PC-9 (cell line): ENCODE measurements around the gene PAK6. TPM values are rescaled to one million over a fixed set of nuclear protein-coding genes. Genes with fewer than 3 reads are reported as not detected.

Source experiments
- BruUV-seq: library from RNA; stranded (reverse); fragments of 400-500 nt; replicated peaks from 2 replicates; lab custom pipeline; 2021; lab: Mats Ljungman, UMichigan
- CTCF ChIA-PET: fragments of 300-600 bp; sonication (Branson Sonifier 250); formaldehyde crosslinking; loops from one replicate; lab custom pipeline; 2022; ENCODE audit warnings: antibody characterized with exemption; lab: Charles Lee
- POLR2A ChIA-PET: fragments of 300-600 bp; sonication (Branson Sonifier 250); formaldehyde crosslinking; loops from one replicate; lab custom pipeline; 2022; ENCODE audit warnings: antibody characterized with exemption; ENCODE audit not compliant: unreplicated experiment; lab: Charles Lee
- DNase-seq, 2 experiments: peaks; one replicate each; pipeline versions ENCODE4 v3.0.0 to v3.0.0-alpha.2; 2015 to 2022; ENCODE audit warnings: mixed read lengths in 1 of 2
- H2AFZ ChIP-seq: fragments of 200-600 bp; sonication (generic); 2 replicates; pipeline ENCODE4 v1.8.1; 2017; ENCODE audit warnings: antibody characterized with exemption
- H3F3A ChIP-seq: fragments of 200-600 bp; sonication (generic); 2 replicates; pipeline ENCODE4 v1.8.1; 2017; ENCODE audit warnings: antibody characterized with exemption, mild to moderate bottlenecking, low read depth; ENCODE audit not compliant: insufficient read depth
- H3K27ac ChIP-seq: fragments of 200-600 bp; sonication (generic); 2 replicates; pipeline ENCODE4 v1.6.1; 2016; ENCODE audit warnings: mixed run types
- H3K27me3 ChIP-seq: fragments of 200-600 bp; sonication (generic); 2 replicates; pipeline ENCODE4 v1.6.1; 2016; ENCODE audit warnings: low read depth, mixed run types; ENCODE audit not compliant: insufficient read depth
- H3K36me3 ChIP-seq: fragments of 200-600 bp; sonication (generic); 2 replicates; pipeline ENCODE4 v1.6.1; 2016; ENCODE audit warnings: low read depth, mixed run types
- H3K4me1 ChIP-seq: fragments of 200-600 bp; sonication (generic); replicated peaks from 2 replicates; pipeline ENCODE4 v1.6.1; 2016; ENCODE audit warnings: mixed run types; ENCODE audit not compliant: insufficient read depth
- H3K4me2 ChIP-seq: fragments of 200-600 bp; sonication (generic); 2 replicates; pipeline ENCODE4 v1.6.1; 2017; ENCODE audit warnings: mixed run types
- H3K4me3 ChIP-seq: fragments of 200-600 bp; sonication (generic); 2 replicates; pipeline ENCODE4 v1.6.1; 2016; ENCODE audit warnings: mixed run types
- H3K79me2 ChIP-seq: fragments of 200-600 bp; sonication (generic); 2 replicates; pipeline ENCODE4 v1.6.1; 2017; ENCODE audit warnings: low read depth, mixed run types
- H3K9me2 ChIP-seq: fragments of 200-600 bp; sonication (generic); 2 replicates; pipeline ENCODE4 v1.8.1; 2017; ENCODE audit warnings: mild to moderate bottlenecking; ENCODE audit not compliant: insufficient read depth
- H3K9me3 ChIP-seq: fragments of 200-600 bp; sonication (generic); 2 replicates; pipeline ENCODE4 v1.8.1; 2016; ENCODE audit warnings: low read depth; ENCODE audit not compliant: insufficient read depth
- H4K20me1 ChIP-seq: fragments of 200-600 bp; sonication (generic); 2 replicates; pipeline ENCODE4 v1.8.1; 2017; ENCODE audit not compliant: insufficient read depth
- EZH2 ChIP-seq: fragments of 200-600 bp; sonication (generic); IDR thresholded peaks from 2 replicates; pipeline ENCODE4 v1.8.0; 2017; ENCODE audit warnings: antibody characterized with exemption, low read depth
- intact Hi-C: fragments of 100-400 bp; cut with micrococcal nuclease; formaldehyde crosslinking; loops from one replicate; pipeline ENCODE4 v1.10.0; 2022; ENCODE audit not compliant: unreplicated experiment
- total RNA-seq: library from RNA; stranded (reverse); gene quantifications from 2 replicates; pipeline ENCODE4 v1.2.3, GENCODE V29; 2021
- TF ChIP-seq, protein P1 (sequence below): fragments of 200-600 bp; sonication (generic); conservative IDR thresholded peaks from 2 replicates; pipeline ENCODE4 v1.6.1; 2017; ENCODE audit warnings: mixed run types, antibody characterized with exemption, mild to moderate bottlenecking, moderate library complexity

PAK6 gene
- total RNA-seq, 1 experiment from 2014 or later, result 10.7 TPM

DNA sequence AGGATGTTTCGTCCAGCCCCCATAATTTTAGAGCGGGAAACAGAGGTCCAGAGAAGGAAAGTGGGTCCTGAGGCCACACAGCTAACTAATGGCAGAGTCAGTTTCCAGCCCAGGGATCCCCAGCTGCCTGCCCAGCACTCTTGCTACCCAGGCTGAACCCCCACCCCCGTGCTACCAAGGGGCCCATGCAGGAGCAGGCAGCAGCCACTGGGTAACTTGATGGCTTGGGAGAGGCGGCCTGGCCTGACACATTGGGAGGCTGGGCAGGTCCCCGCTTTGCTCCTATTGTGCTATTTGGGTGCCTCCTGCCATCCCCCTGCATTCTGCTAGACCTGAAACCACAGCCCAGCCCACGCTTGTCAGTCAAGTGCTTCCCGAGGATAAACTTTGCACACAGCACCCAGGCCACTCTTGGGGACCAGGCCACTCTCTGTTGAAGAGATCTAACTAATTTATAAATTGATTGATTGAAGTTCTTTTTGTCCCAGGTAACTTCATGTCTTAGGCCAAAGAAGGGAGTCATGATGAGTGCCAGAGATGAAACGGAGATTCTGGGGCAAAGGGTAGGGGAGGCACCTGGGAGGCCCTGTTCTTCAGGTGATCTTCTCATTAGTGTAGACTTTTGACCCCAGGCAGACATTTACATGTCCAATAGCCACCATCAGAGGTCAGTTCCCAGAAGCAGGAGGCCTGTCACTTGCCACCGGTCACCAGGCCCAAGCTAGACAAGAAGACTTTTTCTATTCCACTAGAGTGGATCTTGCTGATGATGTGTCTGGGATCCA is 7.0 kb downstream of the PAK6 start:
- no peak overlapping the region for H3K4me3 ChIP-seq
- BruUV-seq, result no TSS peak
- H3K79me2 ChIP-seq, result no peaks in the 10 kb centered on the region
- DNase-seq, result no peak
- H4K20me1 ChIP-seq, result no peaks in the 10 kb centered on the region
- no peak for TF ChIP-seq EZH2
- TF ChIP-seq, protein P1, sequence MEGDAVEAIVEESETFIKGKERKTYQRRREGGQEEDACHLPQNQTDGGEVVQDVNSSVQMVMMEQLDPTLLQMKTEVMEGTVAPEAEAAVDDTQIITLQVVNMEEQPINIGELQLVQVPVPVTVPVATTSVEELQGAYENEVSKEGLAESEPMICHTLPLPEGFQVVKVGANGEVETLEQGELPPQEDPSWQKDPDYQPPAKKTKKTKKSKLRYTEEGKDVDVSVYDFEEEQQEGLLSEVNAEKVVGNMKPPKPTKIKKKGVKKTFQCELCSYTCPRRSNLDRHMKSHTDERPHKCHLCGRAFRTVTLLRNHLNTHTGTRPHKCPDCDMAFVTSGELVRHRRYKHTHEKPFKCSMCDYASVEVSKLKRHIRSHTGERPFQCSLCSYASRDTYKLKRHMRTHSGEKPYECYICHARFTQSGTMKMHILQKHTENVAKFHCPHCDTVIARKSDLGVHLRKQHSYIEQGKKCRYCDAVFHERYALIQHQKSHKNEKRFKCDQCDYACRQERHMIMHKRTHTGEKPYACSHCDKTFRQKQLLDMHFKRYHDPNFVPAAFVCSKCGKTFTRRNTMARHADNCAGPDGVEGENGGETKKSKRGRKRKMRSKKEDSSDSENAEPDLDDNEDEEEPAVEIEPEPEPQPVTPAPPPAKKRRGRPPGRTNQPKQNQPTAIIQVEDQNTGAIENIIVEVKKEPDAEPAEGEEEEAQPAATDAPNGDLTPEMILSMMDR, result no peak
- no peaks in the 10 kb centered on the region for H3K9me2 ChIP-seq
- intact Hi-C loops, result no loop called here
- H3K36me3 ChIP-seq, result no peaks in the 10 kb centered on the region
- no peak overlapping the region for H2AFZ ChIP-seq
- H3K4me2 ChIP-seq, result peak overlapping the region; percentile 72
- peaks cover 33% of the 10 kb centered on the region for H3F3A ChIP-seq
- POLR2A ChIA-PET, result interaction anchor here (0.7 kb wide), 1 partner anchor 171 kb away, joined by 6 read pairs; no protein-coding TSS in a partner anchor
- H3K9me3 ChIP-seq, result no peaks in the 10 kb centered on the region
- CTCF ChIA-PET, result interaction anchor here (1.4 kb wide), 1 partner anchor 27 kb away, joined by 5 read pairs; no protein-coding TSS in a partner anchor
- H3K27me3 ChIP-seq, result no peaks in the 10 kb centered on the region
- H3K27ac ChIP-seq, result no peak overlapping the region
- peaks cover 43% of the 10 kb centered on the region for H3K4me1 ChIP-seq

DNA sequence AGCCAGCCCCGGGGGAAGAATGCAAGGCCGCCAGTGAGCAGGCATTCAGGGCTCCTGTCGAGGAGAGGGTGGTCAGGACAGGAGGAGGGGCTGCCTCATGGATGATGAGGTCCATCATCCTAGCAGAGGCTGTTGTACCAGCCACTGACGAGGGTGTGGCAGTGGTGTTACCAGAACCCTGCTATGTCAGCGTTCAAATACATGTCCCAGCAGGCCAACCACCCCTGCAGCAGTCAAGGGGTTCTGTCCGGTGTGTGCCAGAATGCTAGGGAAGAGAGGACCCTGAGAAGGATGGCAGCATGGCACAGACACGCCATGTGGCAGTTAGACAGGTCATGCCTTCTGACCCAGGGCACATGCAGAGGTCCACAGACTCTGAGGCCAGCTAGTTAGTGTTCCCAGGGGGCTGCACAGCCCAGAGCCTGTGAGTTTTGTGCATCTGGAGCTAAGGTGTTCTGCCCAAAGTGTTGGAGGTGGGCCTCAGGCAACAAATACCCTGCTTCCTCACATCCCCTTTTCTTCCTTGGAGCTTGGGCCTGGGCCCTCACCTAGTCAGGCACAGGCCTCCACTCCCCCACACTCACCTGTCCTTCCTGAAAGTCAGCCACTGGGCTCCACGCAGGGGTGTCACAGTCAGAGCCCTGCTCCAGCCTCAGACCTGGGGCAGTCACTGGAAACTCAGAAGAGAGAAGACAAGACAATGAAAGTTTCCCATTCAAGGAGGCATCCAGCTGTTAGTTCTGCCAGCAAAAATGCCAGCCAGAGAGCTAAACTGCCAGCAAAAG is 7.8 kb downstream of the PAK6 start:
- CTCF ChIA-PET, result no interaction called here
- no peaks in the 10 kb centered on the region for H3K79me2 ChIP-seq
- intact Hi-C loops, result no loop called here
- TF ChIP-seq, protein P1, result no peak
- no peak for TF ChIP-seq EZH2
- no peaks in the 10 kb centered on the region for H3K36me3 ChIP-seq
- H3K4me1 ChIP-seq, result peaks cover 37% of the 10 kb centered on the region
- H3F3A ChIP-seq, result peaks cover 36% of the 10 kb centered on the region
- no peak overlapping the region for H2AFZ ChIP-seq
- no peak overlapping the region for H3K27ac ChIP-seq
- no peak overlapping the region for H3K4me2 ChIP-seq
- no peak overlapping the region for H3K4me3 ChIP-seq
- no peaks in the 10 kb centered on the region for H3K9me3 ChIP-seq
- no peaks in the 10 kb centered on the region for H3K27me3 ChIP-seq
- H3K9me2 ChIP-seq, result no peaks in the 10 kb centered on the region
- POLR2A ChIA-PET, result no interaction called here
- DNase-seq, result no peak
- H4K20me1 ChIP-seq, result no peaks in the 10 kb centered on the region
- BruUV-seq, result no TSS peak

DNA sequence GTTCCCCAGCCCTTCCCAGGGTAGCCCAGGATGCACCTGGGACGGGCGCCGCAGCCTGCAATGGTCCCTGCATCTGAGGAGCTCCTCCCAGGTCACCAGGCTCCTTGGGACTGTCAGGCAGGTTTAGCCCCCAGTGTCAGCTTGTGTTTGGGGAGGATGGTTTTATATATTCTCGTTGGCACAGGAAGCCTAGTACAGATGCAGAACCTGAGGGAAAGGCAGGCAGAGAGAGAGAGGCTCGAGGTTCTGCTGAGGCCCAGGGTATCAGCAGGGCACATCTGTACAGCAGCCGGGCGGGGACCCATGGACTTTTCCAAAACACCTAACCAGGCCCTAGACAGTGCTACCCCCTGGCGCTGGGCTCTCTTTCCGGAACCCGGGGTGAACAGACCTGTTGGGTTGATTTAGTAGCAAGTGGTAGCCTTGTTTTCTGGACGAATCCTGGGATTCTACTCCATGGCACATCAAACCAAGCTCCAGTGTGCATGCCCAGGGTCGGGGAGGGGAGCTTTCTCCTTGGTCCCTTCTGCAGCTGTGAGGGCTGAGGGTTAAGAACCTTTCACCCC is 8.6 kb downstream of the PAK6 start:
- Histone ChIP-seq H3K4me1 (peaks cover 37% of the 10 kb centered on the region), H3K4me2 (no peak overlapping the region), H3K27me3 (no peaks in the 10 kb centered on the region), H2AFZ (no peak overlapping the region), H3K79me2 (no peaks in the 10 kb centered on the region), H3K27ac (no peak overlapping the region), H3K9me2 (no peaks in the 10 kb centered on the region), H3K9me3 (no peaks in the 10 kb centered on the region), H3K4me3 (no peak overlapping the region), H3K36me3 (no peaks in the 10 kb centered on the region), H4K20me1 (no peaks in the 10 kb centered on the region), H3F3A (peaks cover 36% of the 10 kb centered on the region)
- intact Hi-C loops, result no loop called here
- ChIA-PET POLR2A (no interaction called here), CTCF (no interaction called here)
- BruUV-seq, result no TSS peak
- TF ChIP-seq, protein P1, result no peak
- no peak for TF ChIP-seq EZH2
- DNase-seq, result no peak
